HG03575 (cell line): ENCODE data around the gene BPIFB2.
"Not testable (repeated sequence)": the region's sequence is repeated elsewhere in the genome, so short reads cannot be mapped to it uniquely, and the experiment has no call there.

Experiments
- ATAC-seq: cut with Tn5 transposase; IDR thresholded peaks from one replicate; pipeline ENCODE4 v1.9.1; 2021; ENCODE audit not compliant: unreplicated experiment, insufficient number of reproducible peaks, low FRiP score; ENCODE audit errors: extremely low read depth

BPIFB2 gene, protein sequence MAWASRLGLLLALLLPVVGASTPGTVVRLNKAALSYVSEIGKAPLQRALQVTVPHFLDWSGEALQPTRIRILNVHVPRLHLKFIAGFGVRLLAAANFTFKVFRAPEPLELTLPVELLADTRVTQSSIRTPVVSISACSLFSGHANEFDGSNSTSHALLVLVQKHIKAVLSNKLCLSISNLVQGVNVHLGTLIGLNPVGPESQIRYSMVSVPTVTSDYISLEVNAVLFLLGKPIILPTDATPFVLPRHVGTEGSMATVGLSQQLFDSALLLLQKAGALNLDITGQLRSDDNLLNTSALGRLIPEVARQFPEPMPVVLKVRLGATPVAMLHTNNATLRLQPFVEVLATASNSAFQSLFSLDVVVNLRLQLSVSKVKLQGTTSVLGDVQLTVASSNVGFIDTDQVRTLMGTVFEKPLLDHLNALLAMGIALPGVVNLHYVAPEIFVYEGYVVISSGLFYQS

DNA sequence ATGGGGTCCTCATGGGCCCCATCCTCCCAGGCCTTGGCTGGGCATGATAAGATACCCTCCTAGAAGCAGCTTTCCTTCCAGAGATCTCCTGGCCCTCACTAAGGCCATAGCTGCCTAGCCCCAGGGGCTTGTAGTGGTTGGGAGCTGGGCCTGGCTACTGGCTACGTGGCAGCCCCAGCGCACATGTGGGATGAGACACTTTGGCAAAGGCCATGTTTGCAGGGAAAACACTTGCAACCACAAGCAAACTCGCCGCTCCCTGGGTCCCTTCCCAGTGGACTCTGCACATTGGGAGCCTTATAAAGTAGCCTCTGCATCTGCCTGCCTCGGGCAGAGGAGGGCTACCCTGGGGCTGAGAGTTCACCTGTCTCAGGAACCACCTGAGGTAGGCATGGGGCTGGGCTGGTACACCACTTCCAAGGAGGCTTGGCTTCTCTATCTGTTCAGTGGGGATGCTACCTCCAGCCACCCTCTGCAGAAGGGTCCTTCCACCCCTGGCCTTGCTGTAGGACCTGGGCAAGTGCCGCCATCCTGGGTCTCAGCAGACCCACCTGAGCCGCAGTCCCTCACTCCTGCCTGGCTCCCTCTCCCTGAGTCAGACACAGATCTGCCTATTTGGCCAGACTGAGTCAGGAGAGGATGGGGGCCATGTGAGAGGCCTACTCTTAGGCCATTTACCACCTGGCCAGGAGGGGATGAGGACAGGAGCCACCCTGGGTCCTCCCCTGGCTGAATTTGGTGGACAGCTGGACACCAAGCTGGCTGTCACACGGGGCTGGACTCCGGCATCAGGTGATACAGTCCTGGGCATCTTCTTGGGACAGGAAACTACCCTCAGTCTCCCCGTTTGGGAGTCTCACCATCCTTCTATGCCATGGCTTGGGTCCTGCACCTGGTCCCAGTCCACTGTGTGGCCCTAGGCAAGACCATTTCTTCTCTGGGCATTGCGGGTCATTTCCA is at the start of gene BPIFB2:
TSS of gene BPIFB2 (plus strand) at position 329 of the 960 bp plus-strand sequence. CDS start 871 bp downstream, outside the sequence.
- ATAC-seq: no peak

DNA sequence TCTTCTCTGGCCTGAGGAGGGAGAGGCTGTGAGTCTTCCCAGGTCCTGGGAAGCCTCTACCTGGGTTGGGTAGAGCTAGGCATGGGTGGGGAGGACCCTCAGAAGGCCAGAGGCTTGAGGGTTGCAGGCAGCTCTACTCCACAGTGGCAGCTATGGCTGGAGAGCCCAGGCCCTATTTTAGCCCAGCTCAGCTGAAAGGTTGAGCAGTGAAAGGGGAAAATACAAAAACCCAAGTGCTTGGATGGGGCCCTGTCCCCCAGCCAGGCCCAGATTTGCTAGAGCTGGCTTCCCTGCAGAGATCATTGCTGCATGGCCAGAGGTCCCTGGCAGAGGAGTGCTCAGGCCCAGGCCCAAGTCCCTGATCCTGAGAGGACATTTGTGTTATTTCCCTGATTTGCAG is 48.9 kb upstream of the BPIFB2 start:
- ATAC-seq: no peak

DNA sequence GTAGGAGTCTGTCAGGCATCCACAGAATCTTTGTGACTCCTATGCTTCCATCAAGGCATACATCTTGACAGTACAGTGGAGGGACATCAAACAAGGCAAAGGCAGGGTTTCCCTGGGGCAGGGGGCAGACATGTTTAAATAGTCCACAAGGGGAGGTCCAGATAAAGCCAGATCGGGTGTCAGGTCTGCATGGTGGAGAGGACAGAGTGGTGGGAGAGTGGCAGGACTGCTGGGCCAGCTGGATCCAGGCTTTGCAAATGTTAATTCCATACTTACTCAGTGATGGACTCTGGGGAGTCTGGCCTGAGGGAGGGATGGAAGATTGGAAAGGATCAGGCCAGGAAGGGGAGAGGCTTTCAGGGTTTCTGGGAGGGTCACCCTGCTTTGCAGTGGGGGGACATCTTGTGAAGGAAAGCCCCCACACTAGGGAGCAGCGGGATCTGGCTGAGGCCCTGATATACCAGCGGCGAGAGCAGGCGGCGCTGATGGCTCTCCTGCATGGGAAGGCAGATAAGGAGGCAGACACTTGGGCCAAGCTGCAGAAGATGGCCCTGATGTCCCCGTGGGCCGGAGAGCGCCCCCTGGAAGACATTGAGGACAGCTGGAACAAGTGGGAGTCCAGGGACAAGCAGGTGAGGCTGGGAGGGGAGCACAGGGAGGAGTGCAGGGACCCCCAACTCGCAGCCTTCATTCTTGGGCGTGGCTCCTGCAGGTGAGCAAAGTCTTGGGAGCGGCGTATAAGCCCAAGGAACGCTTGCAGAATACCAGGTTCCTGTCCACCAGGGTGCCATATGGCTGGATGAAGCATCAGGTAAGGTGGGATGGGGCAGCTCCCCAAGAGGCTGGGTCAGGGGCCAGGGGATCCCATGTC is 47.9 kb upstream of the BPIFB2 start:
- ATAC-seq: no peak

DNA sequence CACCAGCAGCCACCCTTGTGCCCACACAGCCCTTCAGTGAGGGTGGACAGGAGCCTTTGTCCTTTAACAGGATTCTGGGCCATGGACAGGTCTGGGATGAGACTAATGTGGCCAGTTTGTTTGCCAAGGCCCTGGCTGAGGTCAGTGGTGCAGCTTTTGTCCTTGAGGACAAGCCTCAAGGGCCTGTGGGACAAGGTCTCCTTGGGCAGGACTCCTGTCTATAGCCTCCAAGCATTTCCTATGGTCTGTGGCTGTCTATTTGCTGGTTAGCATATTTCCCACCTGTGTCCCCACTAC is 47.3 kb upstream of the BPIFB2 start:
- ATAC-seq: no peak

DNA sequence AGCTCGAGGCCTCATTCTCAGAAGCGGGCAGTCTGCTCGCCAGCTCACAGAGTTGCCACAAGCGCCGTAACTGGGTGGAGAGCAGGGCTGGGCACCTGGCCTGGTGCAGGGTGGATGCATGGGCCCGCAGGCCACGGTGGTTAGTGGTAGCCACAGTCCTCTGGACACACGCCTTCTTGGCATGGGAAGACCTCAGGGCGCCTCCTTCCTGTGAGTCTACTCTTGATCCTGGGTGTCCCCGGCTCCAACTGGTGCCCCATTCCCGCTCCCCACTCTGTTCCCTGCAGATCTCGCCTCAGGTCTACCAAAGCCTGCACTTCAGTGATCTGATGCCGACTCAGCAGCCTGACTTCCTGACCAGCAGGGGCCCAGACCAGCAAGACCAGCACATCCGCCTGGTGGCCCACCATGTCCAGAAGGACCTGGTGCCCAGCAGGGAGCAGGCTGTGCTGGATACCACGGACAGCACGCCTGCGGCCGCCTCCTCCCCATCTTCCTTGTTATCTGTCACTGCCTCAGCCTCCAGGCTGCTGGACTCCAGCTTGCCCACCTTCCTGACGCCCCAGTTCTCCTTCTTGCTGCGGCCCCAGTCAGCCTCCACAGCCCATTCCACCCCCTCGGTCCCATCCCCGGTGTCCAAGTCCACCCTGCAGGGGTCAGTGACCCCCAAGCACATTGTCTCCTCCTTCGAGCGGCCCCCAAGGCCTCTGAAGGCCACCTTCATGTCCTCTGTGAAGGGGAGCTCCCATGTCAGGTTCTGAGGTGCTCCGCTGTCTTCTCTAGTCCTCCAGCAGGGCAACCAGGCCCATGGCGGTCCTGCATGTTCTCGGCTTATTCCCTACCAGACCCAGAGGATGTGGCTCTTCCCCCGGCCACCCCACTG is 46.4 kb upstream of the BPIFB2 start:
- no peak for ATAC-seq

DNA sequence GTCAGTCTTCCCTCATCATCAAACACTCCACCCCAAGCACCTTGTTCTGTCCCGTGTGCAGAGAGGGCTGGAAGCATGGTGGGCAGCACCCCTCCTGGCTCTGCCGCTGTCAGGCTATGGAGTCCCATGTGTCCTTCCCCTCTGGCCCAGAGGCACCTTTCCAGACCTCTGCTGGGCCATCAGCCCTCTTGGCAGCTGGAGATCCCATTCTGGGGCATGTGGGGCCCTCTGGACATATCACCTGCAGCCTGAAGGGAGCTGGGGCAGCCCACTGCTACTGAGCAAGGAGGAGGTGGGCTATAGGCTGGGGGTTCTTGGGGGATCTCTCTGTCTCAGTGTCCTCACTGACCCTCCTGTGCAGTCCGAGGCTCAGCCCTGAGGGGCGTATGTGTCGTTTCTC is 45.5 kb upstream of the BPIFB2 start:
- ATAC-seq: no peak

DNA sequence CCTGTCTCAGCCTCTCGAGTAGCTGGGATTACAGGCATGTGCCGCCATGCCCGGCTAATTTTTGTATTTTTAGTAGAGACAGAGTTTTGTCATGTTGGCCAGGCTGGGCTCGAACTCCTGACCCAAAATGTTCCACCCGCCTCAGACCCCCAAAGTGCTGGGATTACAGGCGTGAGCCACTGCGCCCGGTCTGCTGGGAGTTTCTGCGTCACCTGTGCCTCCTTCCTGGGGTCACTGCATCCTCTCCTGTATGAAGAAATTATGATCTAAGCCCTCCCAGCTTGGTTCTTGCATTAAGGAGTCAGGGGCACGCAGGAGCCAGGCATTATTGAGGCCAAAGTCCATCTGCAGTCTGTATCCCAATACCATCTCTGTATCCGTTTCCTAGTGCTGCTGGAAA is 44.9 kb upstream of the BPIFB2 start:
- ATAC-seq: not testable (repeated sequence)

DNA sequence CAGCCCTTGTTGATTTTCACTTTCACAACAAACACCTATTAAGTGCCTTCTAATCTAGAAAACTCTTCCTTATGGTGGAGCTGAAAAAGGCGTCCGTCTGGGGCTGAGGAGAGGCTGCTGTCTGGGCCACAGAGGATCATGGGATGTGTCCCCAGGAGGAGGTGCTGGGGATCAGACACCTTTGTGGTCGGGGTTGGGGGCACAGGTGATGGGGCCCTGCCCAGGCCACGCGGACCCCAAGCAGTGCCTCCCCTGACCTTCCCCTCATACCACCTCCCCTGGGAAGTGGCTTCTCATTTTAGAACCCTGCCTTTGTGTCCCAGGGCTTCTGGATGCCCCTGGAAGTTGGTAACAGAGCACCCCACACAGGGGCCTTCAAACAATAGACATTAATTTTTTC is 44.3 kb upstream of the BPIFB2 start:
- ATAC-seq: no peak

DNA sequence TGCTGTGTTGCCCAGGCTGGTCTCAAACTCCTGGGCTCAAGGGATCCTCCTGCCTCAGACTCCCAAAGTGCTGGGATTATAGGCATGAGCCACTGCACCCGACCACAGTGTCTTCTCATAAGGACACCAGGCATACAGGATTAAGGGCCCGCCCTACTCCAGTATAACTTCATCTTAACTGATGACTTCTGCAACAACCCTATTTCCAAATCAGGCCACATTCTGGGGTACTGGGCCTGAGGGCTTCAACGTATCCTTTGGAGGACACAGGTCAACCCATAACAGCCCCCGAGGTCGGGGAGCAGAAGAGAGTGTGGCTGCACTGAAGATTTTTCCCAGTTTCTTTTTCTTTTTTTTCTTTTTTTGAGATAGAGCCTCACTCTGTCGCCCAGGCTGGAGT is 42.9 kb upstream of the BPIFB2 start:
- ATAC-seq: no peak

DNA sequence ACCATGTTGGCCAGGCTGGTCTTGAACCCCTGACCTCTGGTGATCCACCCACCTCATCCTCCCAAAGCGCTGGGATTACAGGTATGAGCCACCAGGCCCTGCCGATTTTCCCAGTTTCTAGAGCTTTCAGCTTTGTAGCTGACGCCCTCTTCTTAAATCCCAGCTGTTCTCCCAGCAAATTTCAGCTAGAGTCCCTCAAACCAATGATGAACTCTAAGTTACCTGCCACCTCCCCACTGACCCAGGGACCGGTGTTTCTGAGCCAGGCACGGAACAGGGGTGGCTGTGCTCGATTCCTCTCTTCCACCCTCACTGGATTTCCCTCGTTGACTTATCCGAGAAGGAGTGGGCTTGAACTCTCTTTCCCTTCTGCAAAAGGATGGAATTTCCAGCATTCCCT is 42.4 kb upstream of the BPIFB2 start:
- no peak for ATAC-seq

DNA sequence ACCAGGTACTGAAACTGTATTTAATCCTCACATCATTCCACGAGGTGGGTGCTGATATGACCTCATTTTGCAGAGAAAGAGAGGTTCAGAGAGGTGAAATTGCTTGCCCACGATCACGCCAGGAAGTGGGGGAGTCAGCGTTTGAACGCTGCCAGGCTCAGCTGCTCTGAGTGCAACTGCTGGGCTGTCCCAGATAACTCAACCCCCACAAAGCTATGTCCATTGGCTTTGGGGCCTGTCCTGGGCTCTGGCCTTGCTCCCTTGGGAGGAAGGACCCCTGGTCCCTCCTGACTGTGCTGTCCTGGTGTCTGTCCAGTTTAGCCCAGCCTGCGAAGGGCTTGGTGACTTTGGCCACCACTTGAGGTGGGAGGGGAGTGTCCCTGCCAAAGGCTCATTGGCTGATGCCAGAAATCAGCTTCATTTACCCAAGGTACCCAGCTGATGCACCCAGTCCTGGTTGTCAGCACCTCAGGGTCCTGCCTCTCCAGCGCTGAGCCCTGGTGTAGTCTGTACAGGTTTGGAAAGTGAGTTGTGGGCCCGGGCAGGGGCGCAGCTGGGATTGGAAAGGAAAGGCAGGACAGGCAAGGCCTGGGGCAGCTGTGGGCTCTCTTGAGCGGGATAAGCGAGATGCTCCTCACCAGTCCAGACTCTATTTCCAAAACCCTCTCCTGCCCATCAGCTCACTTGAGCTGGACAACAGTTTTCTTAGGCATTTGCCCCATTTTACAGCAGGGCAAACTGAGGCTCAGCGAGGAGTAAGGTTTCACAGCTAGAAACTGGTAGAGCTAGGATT is 41.7 kb upstream of the BPIFB2 start:
- no peak for ATAC-seq

DNA sequence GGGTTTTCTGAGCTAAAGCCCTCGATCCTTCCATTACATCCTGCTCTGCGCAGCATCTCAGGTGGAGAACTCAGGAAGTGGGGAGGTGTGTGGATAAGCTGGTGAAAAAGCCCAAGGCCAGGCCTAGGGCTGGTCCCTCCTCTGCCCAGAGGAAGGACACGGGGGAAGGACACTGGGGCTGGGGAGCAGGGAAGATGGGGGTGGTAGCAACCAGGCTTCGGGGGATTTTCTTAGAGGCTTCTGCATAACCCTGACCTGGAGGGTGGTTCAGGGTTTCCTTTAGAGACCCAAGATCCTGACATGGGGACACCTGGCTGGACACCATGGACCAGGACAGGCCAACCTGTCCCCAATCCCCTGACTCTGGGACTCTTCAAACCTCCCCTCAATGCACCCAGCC is 41.1 kb upstream of the BPIFB2 start:
- no peak for ATAC-seq

DNA sequence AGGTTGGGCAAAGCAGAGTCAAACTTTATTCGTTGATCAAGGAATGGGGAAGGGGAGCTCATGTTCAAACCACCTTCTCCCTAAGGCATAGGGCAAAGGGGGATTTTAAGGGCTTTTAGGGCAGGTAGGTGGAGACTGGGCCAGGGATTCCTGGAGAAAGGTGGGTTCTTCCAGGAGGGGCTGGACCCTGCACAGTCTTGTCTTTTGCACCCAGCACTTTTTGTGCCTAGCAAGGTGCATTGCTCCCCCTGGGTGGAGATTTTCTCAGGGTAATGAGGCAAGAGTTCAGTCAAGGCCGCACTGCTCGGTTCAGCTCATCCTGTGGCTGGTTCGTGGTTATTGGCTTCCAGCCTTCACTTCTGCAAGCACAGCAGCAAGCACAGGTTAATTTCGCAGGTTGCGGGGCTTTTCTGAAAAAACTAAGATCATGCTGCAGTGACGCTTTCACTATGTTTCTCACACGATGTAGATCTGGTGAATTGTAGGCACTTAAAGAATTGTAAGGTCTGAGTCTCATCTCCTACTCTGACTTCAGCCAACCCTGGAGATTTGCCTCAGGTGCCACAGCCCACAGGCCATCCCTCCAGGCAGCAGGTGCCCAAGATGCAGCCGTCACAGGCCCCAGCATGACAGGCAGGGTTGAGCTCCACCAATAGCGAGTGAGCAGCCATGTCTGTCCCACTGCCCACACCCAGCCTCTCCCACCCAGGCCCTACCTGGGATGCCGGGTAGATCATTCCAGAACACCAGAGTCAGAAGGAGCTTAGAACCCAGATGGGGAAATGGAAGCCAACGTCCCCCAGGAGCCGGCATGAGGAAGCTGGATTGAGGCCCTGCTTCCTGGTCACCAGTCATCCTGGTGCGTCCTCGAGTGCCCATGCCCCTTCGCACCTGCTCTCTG is 40.4 kb upstream of the BPIFB2 start:
- ATAC-seq: no peak

DNA sequence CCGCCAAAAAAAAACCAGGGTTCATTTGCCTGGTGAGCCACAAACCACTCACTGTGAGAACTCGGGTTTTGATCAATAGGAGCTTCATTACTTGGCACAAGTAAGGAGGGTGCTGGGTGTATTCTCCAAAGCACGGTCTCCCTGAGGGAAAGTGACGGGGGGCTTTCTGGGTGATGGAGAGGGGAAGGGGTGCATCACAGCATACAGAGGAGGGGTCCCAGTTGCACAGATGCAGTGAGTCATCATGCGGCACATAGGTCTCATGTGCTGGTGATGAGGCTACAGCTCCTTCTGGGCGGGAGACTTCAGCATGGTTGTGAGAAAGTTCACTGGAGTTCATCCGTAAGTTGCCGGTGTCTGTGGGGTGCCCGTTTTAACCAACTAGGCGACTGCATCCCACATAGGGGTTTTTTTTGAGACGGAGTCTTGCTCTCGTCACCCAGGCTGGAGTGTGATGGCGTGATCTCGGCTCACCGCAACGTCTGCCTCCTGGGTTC is 39.5 kb upstream of the BPIFB2 start:
- ATAC-seq: no peak

DNA sequence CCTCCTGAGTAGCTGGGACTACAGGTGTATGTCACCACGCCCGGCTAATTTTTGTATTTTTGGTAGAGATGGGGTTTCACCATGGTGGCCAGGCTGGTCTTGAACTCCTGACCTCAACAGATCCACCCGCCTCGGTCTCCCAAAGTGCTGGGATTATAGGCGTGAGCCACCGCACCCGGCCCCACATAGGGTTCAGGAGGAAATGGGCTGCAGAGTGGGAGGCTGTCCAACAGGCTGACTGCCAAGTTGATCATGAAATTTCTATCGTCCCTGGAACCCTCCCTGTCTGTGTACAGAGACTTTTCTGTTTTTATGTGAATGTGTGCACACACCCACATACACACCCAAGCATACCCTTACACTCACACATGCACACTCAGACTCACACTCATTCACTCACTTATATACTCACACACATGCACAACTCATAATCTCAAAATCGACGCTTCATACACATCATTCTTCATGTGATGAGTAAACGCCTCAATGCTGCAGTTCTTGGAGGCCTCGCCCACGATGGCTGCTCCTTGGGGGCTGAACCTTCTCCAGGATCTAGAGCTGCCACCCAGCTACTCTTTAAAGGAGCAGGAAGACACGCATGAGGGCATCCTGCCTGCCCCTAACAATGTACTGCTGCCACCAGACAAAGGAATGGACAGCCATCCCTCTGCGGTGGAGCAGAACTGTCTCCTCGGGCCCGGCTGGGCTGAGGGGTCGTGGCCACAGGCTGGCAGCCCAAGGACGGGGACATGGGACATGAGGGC is 38.8 kb upstream of the BPIFB2 start:
- ATAC-seq: no peak
